ENCODE results near the gene VAT1.

DNA sequence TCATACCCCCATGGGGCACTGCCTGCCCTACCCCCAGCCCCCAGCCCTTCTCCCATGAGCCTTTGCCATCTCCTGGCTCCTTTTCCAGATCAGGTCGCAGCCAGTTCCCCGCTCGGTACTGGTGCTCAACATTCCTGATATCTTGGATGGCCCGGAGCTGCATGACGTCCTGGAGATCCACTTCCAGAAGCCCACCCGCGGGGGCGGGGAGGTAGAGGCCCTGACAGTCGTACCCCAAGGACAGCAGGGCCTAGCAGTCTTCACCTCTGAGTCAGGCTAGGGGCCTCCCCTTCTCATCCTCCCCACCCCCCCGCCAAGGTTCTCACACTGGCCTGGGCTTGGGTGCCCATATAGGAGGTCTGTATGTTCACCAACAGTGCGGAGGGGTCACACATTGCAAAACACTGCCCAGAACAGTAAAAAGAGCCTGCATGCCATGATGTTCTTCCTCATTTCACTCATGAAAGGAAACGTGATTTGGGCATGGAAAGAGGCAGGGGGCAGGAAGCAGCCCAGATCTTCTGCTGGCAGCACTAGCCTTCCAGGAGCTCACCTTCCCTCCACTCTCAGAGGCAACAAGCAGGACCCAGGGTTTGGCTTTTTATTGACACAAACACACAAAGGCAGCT is 8.1 kb downstream of the VAT1 start:
- TF ChIP-seq, protein P1, sequence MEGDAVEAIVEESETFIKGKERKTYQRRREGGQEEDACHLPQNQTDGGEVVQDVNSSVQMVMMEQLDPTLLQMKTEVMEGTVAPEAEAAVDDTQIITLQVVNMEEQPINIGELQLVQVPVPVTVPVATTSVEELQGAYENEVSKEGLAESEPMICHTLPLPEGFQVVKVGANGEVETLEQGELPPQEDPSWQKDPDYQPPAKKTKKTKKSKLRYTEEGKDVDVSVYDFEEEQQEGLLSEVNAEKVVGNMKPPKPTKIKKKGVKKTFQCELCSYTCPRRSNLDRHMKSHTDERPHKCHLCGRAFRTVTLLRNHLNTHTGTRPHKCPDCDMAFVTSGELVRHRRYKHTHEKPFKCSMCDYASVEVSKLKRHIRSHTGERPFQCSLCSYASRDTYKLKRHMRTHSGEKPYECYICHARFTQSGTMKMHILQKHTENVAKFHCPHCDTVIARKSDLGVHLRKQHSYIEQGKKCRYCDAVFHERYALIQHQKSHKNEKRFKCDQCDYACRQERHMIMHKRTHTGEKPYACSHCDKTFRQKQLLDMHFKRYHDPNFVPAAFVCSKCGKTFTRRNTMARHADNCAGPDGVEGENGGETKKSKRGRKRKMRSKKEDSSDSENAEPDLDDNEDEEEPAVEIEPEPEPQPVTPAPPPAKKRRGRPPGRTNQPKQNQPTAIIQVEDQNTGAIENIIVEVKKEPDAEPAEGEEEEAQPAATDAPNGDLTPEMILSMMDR (IDR thresholded peaks at IDR 0.05): no peak
- TF ChIP-seq EZH2 (IDR thresholded peaks at IDR 0.05; ENCODE audit: borderline replicate concordance, insufficient read depth, low read depth, low read length, poor library complexity, severe bottlenecking): no peak

All from B cell (primary cell).